HG03103 (cell line): Measurements from ENCODE around the gene CCDC88C.

ENCODE experiments used
- ATAC-seq: cut with Tn5 transposase; IDR thresholded peaks from one replicate; pipeline ENCODE4 v1.9.1; 2021; ENCODE audit warnings: low read depth; ENCODE audit not compliant: unreplicated experiment

The CCDC88C gene

GRCh38 chr14:91352728-91353692 is 64.6 kb downstream of the CCDC88C start:
- ATAC-seq, result no peak

- no peak for ATAC-seq
Observed at GRCh38 chr14:91352053-91352452, 65.6 kb downstream of the CCDC88C start.

- no peak for ATAC-seq
Observed at GRCh38 chr14:91351512-91351862, 66.1 kb downstream of the CCDC88C start.

- peak; percentile 57 for ATAC-seq
Observed at GRCh38 chr14:91350813-91351511, 66.7 kb downstream of the CCDC88C start.

- no peak for ATAC-seq
Observed at GRCh38 chr14:91350483-91350812, 67.2 kb downstream of the CCDC88C start.

GRCh38 chr14:91349481-91350074 is 68.0 kb downstream of the CCDC88C start:
- peak; percentile 46 for ATAC-seq

- no peak for ATAC-seq
Observed at GRCh38 chr14:91348845-91349465, 68.7 kb downstream of the CCDC88C start.

- ATAC-seq, result no peak
Observed at GRCh38 chr14:91346838-91347173, 70.8 kb downstream of the CCDC88C start.

- no peak for ATAC-seq
Observed at GRCh38 chr14:91344096-91344495, 73.5 kb downstream of the CCDC88C start.

GRCh38 chr14:91343051-91343450 is 74.6 kb downstream of the CCDC88C start:
- no peak for ATAC-seq

GRCh38 chr14:91342206-91342760 is 75.3 kb downstream of the CCDC88C start:
- ATAC-seq, result no peak

- ATAC-seq, result no peak
Observed at GRCh38 chr14:91341751-91342154, 75.9 kb downstream of the CCDC88C start.

- ATAC-seq, result no peak
Observed at GRCh38 chr14:91341334-91341733, 76.3 kb downstream of the CCDC88C start.

GRCh38 chr14:91339671-91340369 is 77.8 kb downstream of the CCDC88C start:
- ATAC-seq, result no peak

GRCh38 chr14:91339076-91339475 is 78.5 kb downstream of the CCDC88C start:
- no peak for ATAC-seq

- ATAC-seq, result no peak
Observed at GRCh38 chr14:91338379-91338778, 79.2 kb downstream of the CCDC88C start.

GRCh38 chr14:91337699-91338335 is 79.8 kb downstream of the CCDC88C start:
- no peak for ATAC-seq

GRCh38 chr14:91336093-91336450 is 81.5 kb downstream of the CCDC88C start:
- no peak for ATAC-seq

- no peak for ATAC-seq
Observed at GRCh38 chr14:91335191-91336092, 82.2 kb downstream of the CCDC88C start.
